Esophagus muscularis mucosa (tissue), 4 donors: ENCODE data around the gene OSBPL1A. TPM values are rescaled to one million over a fixed set of nuclear protein-coding genes. Genes with fewer than 3 reads are reported as not detected.

Experiments
- DNase-seq: peaks from one replicate; pipeline ENCODE4 v3.0.0-alpha.2; 2017; ENCODE audit errors: extremely low spot score
- H3K27ac ChIP-seq, 4 donors: fragments of 200-600 bp; sonication (generic); replicated peaks in 1 of 4; 1 replicate in 3 of 4; 2 replicates in 1 of 4; pipeline ENCODE4 v1.5.1; 2016 to 2019; ENCODE audit warnings: mild to moderate bottlenecking in 1 of 4
- H3K27me3 ChIP-seq, 4 donors: fragments of 200-600 bp; sonication (generic); one replicate each; pipeline versions ENCODE4 v1.5.1 to v1.6.0; 2016 to 2019
- H3K36me3 ChIP-seq, 4 donors: fragments of 200-600 bp; sonication (generic); one replicate each; pipeline ENCODE4 v1.5.1; 2016 to 2019
- H3K4me1 ChIP-seq, 4 donors: fragments of 200-600 bp; sonication (generic); one replicate each; pipeline ENCODE4 v1.5.1; 2016 to 2019
- H3K4me3 ChIP-seq, 4 donors: fragments of 200-600 bp; sonication (generic); 1 replicate in 2 of 4; 2 replicates in 2 of 4; pipeline ENCODE4 v1.5.1; 2016 to 2019; ENCODE audit warnings: mild to moderate bottlenecking in 4 of 4, moderate library complexity in 1 of 4
- H3K9me3 ChIP-seq, 4 donors: fragments of 200-600 bp; sonication (generic); 1 replicate in 3 of 4; 2 replicates in 1 of 4; pipeline ENCODE4 v1.5.1; 2016 to 2019
- EP300 ChIP-seq: sonication (generic); formaldehyde crosslinking; IDR thresholded peaks from one replicate; pipeline ENCODE4 v1.6.1; 2017; ENCODE audit warnings: antibody characterized with exemption
- POLR2A ChIP-seq: fragments of 450-650 bp; IDR thresholded peaks from one replicate; pipeline ENCODE4 v1.6.1; 2017; ENCODE audit warnings: antibody characterized with exemption, moderate library complexity, mild to moderate bottlenecking, low read depth
- POLR2AphosphoS5 ChIP-seq, 2 donors: sonication (generic); formaldehyde crosslinking; IDR thresholded peaks; one replicate each; pipeline ENCODE4 v1.6.1; 2017; ENCODE audit warnings: antibody characterized with exemption in 2 of 2
- WGBS: methylation state at CpG from one replicate; pipeline ENCODE4 v1.1.5; 2018; 5-methylcytosine and 5-hydroxymethylcytosine counted together
- intact Hi-C: fragments of 100-400 bp; cut with DNase I; formaldehyde crosslinking; loops from one replicate; pipeline ENCODE4 v1.15.1; 2023
- total RNA-seq, 4 donors: library from RNA; depleted of rRNA; stranded (reverse); fragments of >200 nt; gene quantifications; one replicate each; pipeline versions ENCODE4 v1.1.0 to v1.2.1, GENCODE V29; 2016
- TF ChIP-seq, protein P1 (sequence below), 3 experiments: fragments of 200-600 bp in 2 of 3; fragments of 450-650 bp in 1 of 3; sonication (generic) in 2 of 3; IDR thresholded peaks; one replicate each; pipeline ENCODE4 v1.5.1; 2017 to 2019; ENCODE audit warnings: antibody characterized with exemption in 3 of 3, mild to moderate bottlenecking in 2 of 3, moderate library complexity in 1 of 3

OSBPL1A gene
- total RNA-seq, 4 donors from 2014 or later = 78.2 to 126 (median 101) TPM

DNA sequence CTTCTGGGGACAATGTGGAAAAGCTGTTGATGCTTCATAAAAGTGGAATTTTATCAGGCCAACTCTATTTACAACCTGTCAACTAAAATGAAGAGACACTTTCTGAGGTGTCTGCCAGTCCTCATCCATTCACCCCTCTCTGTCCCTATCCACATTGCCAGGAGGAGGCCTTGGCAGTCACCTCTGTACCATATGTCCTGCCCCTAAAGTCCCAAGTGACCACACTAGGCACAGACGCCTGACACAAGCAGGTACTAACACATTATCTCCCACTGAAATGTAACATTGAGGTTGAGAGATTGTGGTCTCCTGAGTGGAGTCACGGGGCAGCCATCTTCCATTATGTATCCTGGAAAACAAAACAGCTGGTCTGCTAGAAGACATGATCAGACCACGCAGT, 71.4 kb downstream of the OSBPL1A start:
- intact Hi-C loops = no loop called here

DNA sequence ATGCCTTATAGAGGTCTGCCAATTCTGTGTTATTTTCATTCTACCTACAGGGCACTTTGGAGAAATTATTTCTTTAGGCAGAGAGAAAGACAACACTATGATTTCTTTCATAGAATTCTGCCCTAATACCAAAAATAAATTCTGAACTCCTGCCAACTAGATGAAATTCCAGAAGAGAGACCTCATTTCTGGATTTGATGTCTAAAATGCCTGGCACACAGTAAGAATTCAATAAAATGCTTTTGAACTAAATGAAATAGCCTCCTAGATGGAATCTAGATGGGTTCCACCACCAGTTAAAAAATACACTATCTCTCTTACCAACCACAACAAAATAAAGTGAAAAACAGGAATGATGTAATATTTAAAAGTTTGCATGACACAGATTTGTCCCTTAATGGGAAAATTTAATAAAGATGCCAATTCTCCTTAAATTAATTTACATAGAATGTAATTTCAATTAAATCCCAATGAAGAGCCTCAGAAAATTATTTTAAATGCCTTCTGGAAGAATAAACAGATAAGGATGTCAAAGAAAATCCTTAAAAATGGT, 75.0 kb downstream of the OSBPL1A start:
- Histone ChIP-seq H3K27ac (no peak overlapping the region), H3K4me3 (no peak overlapping the region), H3K9me3 (no peaks in the 10 kb centered on the region), H3K27me3 (no peaks in the 10 kb centered on the region), H3K4me1 (peaks cover 5 to 10% (median 5%) of the 10 kb centered on the region in 4 donors), H3K36me3 (no peaks in the 10 kb centered on the region)
- DNase-seq = no peak
- intact Hi-C loops = no loop called here
- no peak for TF ChIP-seq EP300
- TF ChIP-seq, protein P1, sequence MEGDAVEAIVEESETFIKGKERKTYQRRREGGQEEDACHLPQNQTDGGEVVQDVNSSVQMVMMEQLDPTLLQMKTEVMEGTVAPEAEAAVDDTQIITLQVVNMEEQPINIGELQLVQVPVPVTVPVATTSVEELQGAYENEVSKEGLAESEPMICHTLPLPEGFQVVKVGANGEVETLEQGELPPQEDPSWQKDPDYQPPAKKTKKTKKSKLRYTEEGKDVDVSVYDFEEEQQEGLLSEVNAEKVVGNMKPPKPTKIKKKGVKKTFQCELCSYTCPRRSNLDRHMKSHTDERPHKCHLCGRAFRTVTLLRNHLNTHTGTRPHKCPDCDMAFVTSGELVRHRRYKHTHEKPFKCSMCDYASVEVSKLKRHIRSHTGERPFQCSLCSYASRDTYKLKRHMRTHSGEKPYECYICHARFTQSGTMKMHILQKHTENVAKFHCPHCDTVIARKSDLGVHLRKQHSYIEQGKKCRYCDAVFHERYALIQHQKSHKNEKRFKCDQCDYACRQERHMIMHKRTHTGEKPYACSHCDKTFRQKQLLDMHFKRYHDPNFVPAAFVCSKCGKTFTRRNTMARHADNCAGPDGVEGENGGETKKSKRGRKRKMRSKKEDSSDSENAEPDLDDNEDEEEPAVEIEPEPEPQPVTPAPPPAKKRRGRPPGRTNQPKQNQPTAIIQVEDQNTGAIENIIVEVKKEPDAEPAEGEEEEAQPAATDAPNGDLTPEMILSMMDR (IDR thresholded peaks at IDR 0.05) = no peak
- TF ChIP-seq POLR2AphosphoS5 (IDR thresholded peaks at IDR 0.05) = no peak
- no peak for TF ChIP-seq POLR2A

More for the DNA sequence above, 71.4 kb downstream of the OSBPL1A start:
- no peaks in the 10 kb centered on the region for H3K36me3 ChIP-seq
- no peak overlapping the region for H3K4me3 ChIP-seq
- H3K9me3 ChIP-seq = no peaks in the 10 kb centered on the region
- no peak overlapping the region for H3K27ac ChIP-seq
- WGBS = 98% methylated on average over 3 of the region's 3 CpGs
- H3K4me1 ChIP-seq = peaks cover 5 to 10% (median 5%) of the 10 kb centered on the region in 4 donors
- DNase-seq = no peak
- H3K27me3 ChIP-seq = no peaks in the 10 kb centered on the region
- TF ChIP-seq POLR2A = no peak
- TF ChIP-seq EP300 = no peak
- no peak for TF ChIP-seq POLR2AphosphoS5 (IDR thresholded peaks at IDR 0.05)
- TF ChIP-seq, protein P1 (IDR thresholded peaks at IDR 0.05) = no peak

DNA sequence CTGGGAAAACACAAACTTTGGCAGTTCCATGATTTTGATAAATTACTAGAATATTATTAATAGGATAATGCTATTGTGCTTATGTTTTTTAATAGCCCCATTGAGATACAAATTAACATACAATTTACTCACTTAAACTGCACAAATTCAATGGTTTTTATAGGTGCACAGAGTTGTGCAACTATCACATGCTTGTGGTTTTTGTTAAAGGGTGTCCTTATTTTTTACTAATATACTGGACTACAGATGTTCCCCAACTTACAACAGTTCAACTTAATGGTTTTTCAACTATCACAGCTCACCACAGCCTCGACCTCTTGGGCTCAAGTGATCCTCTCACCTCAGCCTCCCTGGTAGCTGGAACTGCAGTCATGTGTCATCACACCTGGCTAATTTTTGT, 76.6 kb downstream of the OSBPL1A start:
- Histone ChIP-seq H3K36me3 (no peaks in the 10 kb centered on the region), H3K9me3 (no peaks in the 10 kb centered on the region), H3K4me3 (no peak overlapping the region), H3K27me3 (no peaks in the 10 kb centered on the region), H3K27ac (no peak overlapping the region), H3K4me1 (peaks cover 5 to 10% (median 5%) of the 10 kb centered on the region in 4 donors)
- DNase-seq = no peak
- intact Hi-C loops = no loop called here
- 92% methylated on average over 1 of the region's 1 CpG for WGBS
- TF ChIP-seq EP300 (no peak), POLR2A (no peak), POLR2AphosphoS5 (IDR thresholded peaks at IDR 0.05) (no peak)
- TF ChIP-seq, protein P1 (IDR thresholded peaks at IDR 0.05) = no peak

DNA sequence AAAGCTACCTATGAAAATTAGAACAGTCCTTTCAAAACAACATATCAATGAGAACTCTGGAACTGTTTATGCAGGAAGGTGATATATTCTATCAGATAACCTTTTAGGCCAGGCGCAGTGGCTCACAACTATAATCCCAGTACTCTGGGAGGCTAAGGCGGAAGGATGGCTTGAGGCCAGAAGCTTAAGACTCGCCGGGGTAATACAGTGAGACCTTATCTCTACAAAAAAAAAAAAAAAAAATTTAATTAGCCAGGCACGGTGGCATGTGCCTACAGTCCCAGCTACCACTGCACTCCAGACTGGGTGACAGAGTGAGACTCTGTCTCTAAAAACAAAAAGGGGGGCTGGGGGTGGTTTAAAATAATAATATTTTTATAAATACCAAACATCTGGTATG, 77.9 kb downstream of the OSBPL1A start:
- 87% methylated on average over 5 of the region's 5 CpGs for WGBS
- H3K27me3 ChIP-seq = no peaks in the 10 kb centered on the region
- no peak overlapping the region for H3K27ac ChIP-seq
- no peak overlapping the region for H3K4me3 ChIP-seq
- TF ChIP-seq EP300 = no peak
- no peak for TF ChIP-seq POLR2A
- TF ChIP-seq POLR2AphosphoS5 (IDR thresholded peaks at IDR 0.05) = no peak
- TF ChIP-seq, protein P1 (IDR thresholded peaks at IDR 0.05) = no peak
- intact Hi-C loops = no loop called here
- DNase-seq = no peak
- no peaks in the 10 kb centered on the region for H3K9me3 ChIP-seq
- H3K4me1 ChIP-seq = peaks cover 5 to 10% (median 5%) of the 10 kb centered on the region in 4 donors
- H3K36me3 ChIP-seq = no peaks in the 10 kb centered on the region

DNA sequence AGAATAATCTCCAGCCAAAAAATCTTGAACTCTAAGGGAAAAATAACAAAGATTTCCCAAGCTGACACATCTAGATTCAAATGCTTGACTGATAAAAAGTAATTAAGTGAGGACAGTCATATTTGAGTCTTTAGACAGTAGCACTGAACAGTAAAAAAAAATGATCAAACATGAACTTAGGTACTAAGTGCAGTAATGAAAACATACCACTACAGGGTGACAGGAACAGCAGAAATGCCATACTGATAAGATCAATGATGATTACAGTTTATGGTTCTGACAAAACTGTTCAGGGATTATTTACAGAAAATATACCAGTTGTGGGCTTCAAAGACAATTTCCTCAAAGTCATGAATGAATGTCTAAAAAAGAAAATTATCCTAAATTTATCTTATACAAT, 80.3 kb downstream of the OSBPL1A start:
- TF ChIP-seq, protein P1 (IDR thresholded peaks at IDR 0.05) = no peak
- TF ChIP-seq POLR2AphosphoS5 (IDR thresholded peaks at IDR 0.05) (no peak), POLR2A (no peak), EP300 (no peak)
- intact Hi-C loops = no loop called here

More for the DNA sequence above, 80.3 kb downstream of the OSBPL1A start:
- H3K27ac ChIP-seq = no peak overlapping the region
- H3K27me3 ChIP-seq = no peaks in the 10 kb centered on the region
- H3K36me3 ChIP-seq = peaks cover 0 to 13% (median 0%) of the 10 kb centered on the region in 4 donors
- DNase-seq = no peak
- H3K4me1 ChIP-seq = peaks cover under 1 to 4% (median 2%) of the 10 kb centered on the region in 4 donors
- H3K4me3 ChIP-seq = no peak overlapping the region
- H3K9me3 ChIP-seq = no peaks in the 10 kb centered on the region
